ENCODE measurements around the gene LCN10.

LCN10 gene

GRCh38 chr9:136724772-136725171, 18.0 kb downstream of the LCN10 start:
- DNase-seq (ENCODE audit: low read depth in 1 of 2, low spot score in 1 of 2): no peak
- Histone ChIP-seq H3K4me3 (replicated peaks; ENCODE audit: insufficient read depth, low read length) (no peak overlapping the region), H3K27me3 (ENCODE audit: insufficient read depth, poor library complexity, severe bottlenecking) (no peaks in the 10 kb centered on the region), H3K27ac (replicated peaks) (no peak overlapping the region)
- TF ChIP-seq POLR2AphosphoS5 (IDR thresholded peaks at IDR 0.05; ENCODE audit: low read depth) (no peak; the same call in 1 of the 2 replicates), CTCF (IDR thresholded peaks at IDR 0.05; ENCODE audit: insufficient read depth, low read length) (no peak), REST (IDR thresholded peaks at IDR 0.05; ENCODE audit: insufficient replicate concordance, low read depth) (no peak), GABPA (IDR thresholded peaks at IDR 0.05; ENCODE audit: low read depth) (no peak), SPI1 (IDR thresholded peaks at IDR 0.05; ENCODE audit: borderline replicate concordance, low read depth) (no peak)

GRCh38 chr9:136723989-136724388, 18.8 kb downstream of the LCN10 start:
- Histone ChIP-seq H3K27ac (replicated peaks) (no peak overlapping the region), H3K4me3 (replicated peaks; ENCODE audit: insufficient read depth, low read length) (no peak overlapping the region), H3K27me3 (ENCODE audit: insufficient read depth, poor library complexity, severe bottlenecking) (no peaks in the 10 kb centered on the region)
- TF ChIP-seq POLR2AphosphoS5 (IDR thresholded peaks at IDR 0.05; ENCODE audit: low read depth): no peak; the same call in 1 of the 2 replicates
- peak in 1 of 2 experiments; percentile 32 for DNase-seq (ENCODE audit: low read depth in 1 of 2, low spot score in 1 of 2)

GRCh38 chr9:136723362-136723976, 19.3 kb downstream of the LCN10 start:
- Histone ChIP-seq H3K27ac (replicated peaks) (no peak overlapping the region), H3K27me3 (ENCODE audit: insufficient read depth, poor library complexity, severe bottlenecking) (no peaks in the 10 kb centered on the region), H3K4me3 (replicated peaks; ENCODE audit: insufficient read depth, low read length) (no peak overlapping the region)
- DNase-seq (ENCODE audit: low read depth in 1 of 2, low spot score in 1 of 2): peak in 1 of 2 experiments; percentile 58
- TF ChIP-seq POLR2AphosphoS5 (IDR thresholded peaks at IDR 0.05; ENCODE audit: low read depth) (peak; percentile 73), GABPA (IDR thresholded peaks at IDR 0.05; ENCODE audit: low read depth) (no peak)

- no peak overlapping the region for H3K27ac ChIP-seq (replicated peaks)
- peak in 1 of 2 experiments; percentile 61 for DNase-seq (ENCODE audit: low read depth in 1 of 2, low spot score in 1 of 2)
- TF ChIP-seq REST (IDR thresholded peaks at IDR 0.05; ENCODE audit: insufficient replicate concordance, low read depth) (no peak), POLR2AphosphoS5 (IDR thresholded peaks at IDR 0.05; ENCODE audit: low read depth) (peak; percentile 63; the same call in 1 of the 2 replicates)
- H3K4me3 ChIP-seq (replicated peaks; ENCODE audit: insufficient read depth, low read length): no peak overlapping the region
- H3K27me3 ChIP-seq (ENCODE audit: insufficient read depth, poor library complexity, severe bottlenecking): no peaks in the 10 kb centered on the region
These were observed 19.8 kb downstream of the LCN10 start for GRCh38 chr9:136722969-136723356.

GRCh38 chr9:136722093-136722968, 20.4 kb downstream of the LCN10 start:
- TF ChIP-seq CTCF (IDR thresholded peaks at IDR 0.05; ENCODE audit: insufficient read depth, low read length): no peak
- TF ChIP-seq GABPA (IDR thresholded peaks at IDR 0.05; ENCODE audit: low read depth): no peak
- Histone ChIP-seq H3K27ac (replicated peaks) (no peak overlapping the region), H3K4me3 (replicated peaks; ENCODE audit: insufficient read depth, low read length) (no peak overlapping the region), H3K27me3 (ENCODE audit: insufficient read depth, poor library complexity, severe bottlenecking) (no peaks in the 10 kb centered on the region)
- peak in 1 of 2 experiments; percentile 39 for DNase-seq (ENCODE audit: low read depth in 1 of 2, low spot score in 1 of 2)
